Mucosa of rectum (tissue), 2 donors: ENCODE results near the gene RIPK3.

Experiments
- H3K27ac ChIP-seq, 2 donors: one replicate each; pipeline ENCODE4 v1.7.0; 2013; ENCODE audit warnings: inconsistent platforms in 2 of 2, low read depth in 2 of 2, low read length in 2 of 2
- H3K27me3 ChIP-seq, 2 donors: one replicate each; pipeline ENCODE4 v1.7.0; 2013; ENCODE audit warnings: low read length in 2 of 2; ENCODE audit not compliant: control insufficient read depth in 2 of 2, insufficient read depth in 2 of 2
- H3K36me3 ChIP-seq, 2 donors: one replicate each; pipeline ENCODE4 v1.7.0; 2013; ENCODE audit warnings: low read length in 2 of 2; ENCODE audit not compliant: control insufficient read depth in 2 of 2, insufficient read depth in 2 of 2
- H3K4me1 ChIP-seq, 2 donors: one replicate each; pipeline ENCODE4 v1.7.0; 2013; ENCODE audit warnings: low read length in 2 of 2, mild to moderate bottlenecking in 1 of 2; ENCODE audit not compliant: control insufficient read depth in 2 of 2, insufficient read depth in 2 of 2
- H3K4me3 ChIP-seq, 2 donors: one replicate each; pipeline ENCODE4 v1.7.0; 2013; ENCODE audit warnings: low read length in 2 of 2
- H3K9ac ChIP-seq, 2 donors: one replicate each; pipeline ENCODE4 v1.7.0; 2013; ENCODE audit warnings: low read length in 2 of 2, low read depth in 1 of 2, mild to moderate bottlenecking in 1 of 2
- H3K9me3 ChIP-seq, 2 donors: one replicate each; pipeline ENCODE4 v1.7.0; 2013; ENCODE audit warnings: low read length in 2 of 2; ENCODE audit not compliant: control insufficient read depth in 2 of 2
- donor health status: healthy.
- donor health status: Normal muscosa, but diverticular disease.

The RIPK3 gene

GRCh38 chr14:24307575-24308341, 32.0 kb downstream of the RIPK3 start, which contains the start of gene CIDEB:
CIDEB (minus strand) TSS chr14:24307977; CDS start chr14:24307858, 119 bp downstream.
- Histone ChIP-seq H3K4me3 (peak within 1 kb of the TSS; percentile 4 to 59), H3K36me3 (peaks cover 36 to 43% of the 10 kb centered on the region in 2 donors), H3K4me1 (peaks cover 31 to 42% of the 10 kb centered on the region in 2 donors), H3K9me3 (no peaks in the 10 kb centered on the region), H3K9ac (peak within 1 kb of the TSS; percentile 10 to 15), H3K27ac (peak within 1 kb of the TSS; percentile 66 to 79), H3K27me3 (no peaks in the 10 kb centered on the region)

GRCh38 chr14:24307156-24307574, 32.6 kb downstream of the RIPK3 start:
- no peaks in the 10 kb centered on the region for H3K27me3 ChIP-seq
- H3K27ac ChIP-seq, result peak overlapping the region; percentile 66 to 79
- no peaks in the 10 kb centered on the region for H3K9me3 ChIP-seq
- peak overlapping the region in 1 of 2 donors; percentile 59 for H3K4me3 ChIP-seq
- peaks cover 42 to 49% of the 10 kb centered on the region in 2 donors for H3K36me3 ChIP-seq
- peak overlapping the region; percentile 10 to 15 for H3K9ac ChIP-seq
- peaks cover 31 to 40% of the 10 kb centered on the region in 2 donors for H3K4me1 ChIP-seq

GRCh38 chr14:24304019-24304387, 35.8 kb downstream of the RIPK3 start:
- no peak overlapping the region for H3K27ac ChIP-seq
- H3K36me3 ChIP-seq, result peaks cover 50 to 57% of the 10 kb centered on the region in 2 donors
- no peaks in the 10 kb centered on the region for H3K9me3 ChIP-seq
- H3K4me3 ChIP-seq, result no peak overlapping the region
- H3K9ac ChIP-seq, result no peak overlapping the region
- peaks cover 29% of the 10 kb centered on the region in 2 donors for H3K4me1 ChIP-seq
- H3K27me3 ChIP-seq, result no peaks in the 10 kb centered on the region

- Histone ChIP-seq H3K4me1 (peaks cover 18% of the 10 kb centered on the region in 2 donors), H3K27me3 (no peaks in the 10 kb centered on the region), H3K36me3 (peaks cover 46 to 50% of the 10 kb centered on the region in 2 donors), H3K4me3 (peak overlapping the region; percentile 84 to 91), H3K9ac (peak overlapping the region; percentile 80 to 94), H3K27ac (peak overlapping the region; percentile 90 to 91), H3K9me3 (no peaks in the 10 kb centered on the region)
Measured at GRCh38 chr14:24300326-24300980, 39.3 kb downstream of the RIPK3 start.

GRCh38 chr14:24299255-24300191, 40.3 kb downstream of the RIPK3 start, which contains the start of the genes DHRS1 and NOP9:
DHRS1 (minus strand) TSS chr14:24299780; CDS start chr14:24299106, 674 bp downstream.
NOP9 (plus strand) TSS chr14:24299850; CDS start chr14:24299955, 105 bp downstream.
- peak within 1 kb of the TSS; percentile 84 to 91 for H3K4me3 ChIP-seq
- H3K36me3 ChIP-seq, result peaks cover 39 to 44% of the 10 kb centered on the region in 2 donors
- H3K27ac ChIP-seq, result peak within 1 kb of the TSS; percentile 90 to 91
- H3K9ac ChIP-seq, result peak within 1 kb of the TSS; percentile 93 to 94
- H3K27me3 ChIP-seq, result no peaks in the 10 kb centered on the region
- H3K4me1 ChIP-seq, result peaks cover 18% of the 10 kb centered on the region in 2 donors
- no peaks in the 10 kb centered on the region for H3K9me3 ChIP-seq

- Histone ChIP-seq H3K27ac (peak overlapping the region; percentile 90 to 91), H3K9me3 (no peaks in the 10 kb centered on the region), H3K36me3 (peaks cover 32 to 37% of the 10 kb centered on the region in 2 donors), H3K9ac (peak overlapping the region; percentile 93 to 94), H3K4me3 (peak overlapping the region; percentile 84 to 91), H3K27me3 (no peaks in the 10 kb centered on the region), H3K4me1 (peaks cover 18% of the 10 kb centered on the region in 2 donors)
Measured at GRCh38 chr14:24298892-24299254, 40.9 kb downstream of the RIPK3 start.

GRCh38 chr14:24297190-24297964, 42.4 kb downstream of the RIPK3 start:
- Histone ChIP-seq H3K9ac (no peak overlapping the region), H3K4me3 (no peak overlapping the region), H3K9me3 (no peaks in the 10 kb centered on the region), H3K27me3 (no peaks in the 10 kb centered on the region), H3K27ac (peak overlapping the region in 1 of 2 donors; percentile 27), H3K36me3 (peaks cover 24 to 32% of the 10 kb centered on the region in 2 donors), H3K4me1 (peaks cover 18% of the 10 kb centered on the region in 2 donors)

- Histone ChIP-seq H3K27ac (no peak overlapping the region), H3K27me3 (no peaks in the 10 kb centered on the region), H3K36me3 (peaks cover 20 to 32% of the 10 kb centered on the region in 2 donors), H3K9ac (no peak overlapping the region), H3K4me1 (peaks cover 18% of the 10 kb centered on the region in 2 donors), H3K4me3 (no peak overlapping the region), H3K9me3 (no peaks in the 10 kb centered on the region)
Measured at GRCh38 chr14:24296341-24297157, 43.2 kb downstream of the RIPK3 start.
